PC-9 (cell line): ENCODE measurements around the gene RHEX. TPM values are rescaled to one million over a fixed set of nuclear protein-coding genes. Genes with fewer than 3 reads are reported as not detected.

Source experiments
- BruUV-seq: library from RNA; stranded (reverse); fragments of 400-500 nt; replicated peaks from 2 replicates; lab custom pipeline; 2021; lab: Mats Ljungman, UMichigan
- CTCF ChIA-PET: fragments of 300-600 bp; sonication (Branson Sonifier 250); formaldehyde crosslinking; loops from one replicate; lab custom pipeline; 2022; ENCODE audit warnings: antibody characterized with exemption; lab: Charles Lee
- POLR2A ChIA-PET: fragments of 300-600 bp; sonication (Branson Sonifier 250); formaldehyde crosslinking; loops from one replicate; lab custom pipeline; 2022; ENCODE audit warnings: antibody characterized with exemption; ENCODE audit not compliant: unreplicated experiment; lab: Charles Lee
- DNase-seq, 2 experiments: peaks; one replicate each; pipeline versions ENCODE4 v3.0.0 to v3.0.0-alpha.2; 2015 to 2022; ENCODE audit warnings: mixed read lengths in 1 of 2
- H2AFZ ChIP-seq: fragments of 200-600 bp; sonication (generic); 2 replicates; pipeline ENCODE4 v1.8.1; 2017; ENCODE audit warnings: antibody characterized with exemption
- H3F3A ChIP-seq: fragments of 200-600 bp; sonication (generic); 2 replicates; pipeline ENCODE4 v1.8.1; 2017; ENCODE audit warnings: antibody characterized with exemption, mild to moderate bottlenecking, low read depth; ENCODE audit not compliant: insufficient read depth
- H3K27ac ChIP-seq: fragments of 200-600 bp; sonication (generic); 2 replicates; pipeline ENCODE4 v1.6.1; 2016; ENCODE audit warnings: mixed run types
- H3K27me3 ChIP-seq: fragments of 200-600 bp; sonication (generic); 2 replicates; pipeline ENCODE4 v1.6.1; 2016; ENCODE audit warnings: low read depth, mixed run types; ENCODE audit not compliant: insufficient read depth
- H3K36me3 ChIP-seq: fragments of 200-600 bp; sonication (generic); 2 replicates; pipeline ENCODE4 v1.6.1; 2016; ENCODE audit warnings: low read depth, mixed run types
- H3K4me1 ChIP-seq: fragments of 200-600 bp; sonication (generic); replicated peaks from 2 replicates; pipeline ENCODE4 v1.6.1; 2016; ENCODE audit warnings: mixed run types; ENCODE audit not compliant: insufficient read depth
- H3K4me2 ChIP-seq: fragments of 200-600 bp; sonication (generic); 2 replicates; pipeline ENCODE4 v1.6.1; 2017; ENCODE audit warnings: mixed run types
- H3K4me3 ChIP-seq: fragments of 200-600 bp; sonication (generic); 2 replicates; pipeline ENCODE4 v1.6.1; 2016; ENCODE audit warnings: mixed run types
- H3K79me2 ChIP-seq: fragments of 200-600 bp; sonication (generic); 2 replicates; pipeline ENCODE4 v1.6.1; 2017; ENCODE audit warnings: low read depth, mixed run types
- H3K9me2 ChIP-seq: fragments of 200-600 bp; sonication (generic); 2 replicates; pipeline ENCODE4 v1.8.1; 2017; ENCODE audit warnings: mild to moderate bottlenecking; ENCODE audit not compliant: insufficient read depth
- H3K9me3 ChIP-seq: fragments of 200-600 bp; sonication (generic); 2 replicates; pipeline ENCODE4 v1.8.1; 2016; ENCODE audit warnings: low read depth; ENCODE audit not compliant: insufficient read depth
- H4K20me1 ChIP-seq: fragments of 200-600 bp; sonication (generic); 2 replicates; pipeline ENCODE4 v1.8.1; 2017; ENCODE audit not compliant: insufficient read depth
- CTCF ChIP-seq: fragments of 200-600 bp; sonication (generic); conservative IDR thresholded peaks from 2 replicates; pipeline ENCODE4 v1.6.1; 2017; ENCODE audit warnings: mixed run types, antibody characterized with exemption, mild to moderate bottlenecking, moderate library complexity
- EZH2 ChIP-seq: fragments of 200-600 bp; sonication (generic); IDR thresholded peaks from 2 replicates; pipeline ENCODE4 v1.8.0; 2017; ENCODE audit warnings: antibody characterized with exemption, low read depth
- intact Hi-C: fragments of 100-400 bp; cut with micrococcal nuclease; formaldehyde crosslinking; loops from one replicate; pipeline ENCODE4 v1.10.0; 2022; ENCODE audit not compliant: unreplicated experiment
- total RNA-seq: library from RNA; stranded (reverse); gene quantifications from 2 replicates; pipeline ENCODE4 v1.2.3, GENCODE V29; 2021

RHEX gene
- total RNA-seq, 1 experiment from 2014 or later: not detected

DNA sequence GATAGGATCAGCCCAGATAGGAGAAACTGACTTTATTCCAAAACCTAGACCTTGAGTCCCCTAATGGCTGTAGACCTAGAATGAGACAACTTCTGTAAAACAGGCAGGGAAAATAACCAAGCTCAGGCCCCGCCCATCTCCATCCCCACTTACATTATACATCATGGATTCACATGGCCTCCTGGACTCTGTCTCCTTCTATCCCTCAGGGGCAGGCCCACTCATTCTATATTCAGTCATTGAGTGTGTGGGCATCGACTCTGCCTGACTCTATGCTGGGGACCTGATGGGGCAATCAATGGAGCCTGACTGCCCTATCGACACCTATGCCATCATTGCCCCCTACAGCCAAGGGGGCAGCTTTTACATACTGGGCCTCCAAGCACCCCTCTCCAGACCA lies 57.8 kb downstream of the RHEX start:
- BruUV-seq: no TSS peak
- H3K27ac ChIP-seq: no peak overlapping the region
- no peak overlapping the region for H3K4me2 ChIP-seq
- H3K36me3 ChIP-seq: no peaks in the 10 kb centered on the region
- no peak for DNase-seq
- POLR2A ChIA-PET: no interaction called here
- no peaks in the 10 kb centered on the region for H3K9me3 ChIP-seq
- no peaks in the 10 kb centered on the region for H4K20me1 ChIP-seq
- no peaks in the 10 kb centered on the region for H3K9me2 ChIP-seq
- no peak overlapping the region for H2AFZ ChIP-seq
- intact Hi-C loops: no loop called here
- TF ChIP-seq EZH2 (no peak), CTCF (no peak)
- CTCF ChIA-PET: no interaction called here
- H3K27me3 ChIP-seq: no peaks in the 10 kb centered on the region
- no peaks in the 10 kb centered on the region for H3K79me2 ChIP-seq
- no peak overlapping the region for H3K4me3 ChIP-seq
- no peaks in the 10 kb centered on the region for H3F3A ChIP-seq
- H3K4me1 ChIP-seq: 0 out of 2 replicates have a peak, but pooled peaks cover 5% of the 10 kb centered on the region

DNA sequence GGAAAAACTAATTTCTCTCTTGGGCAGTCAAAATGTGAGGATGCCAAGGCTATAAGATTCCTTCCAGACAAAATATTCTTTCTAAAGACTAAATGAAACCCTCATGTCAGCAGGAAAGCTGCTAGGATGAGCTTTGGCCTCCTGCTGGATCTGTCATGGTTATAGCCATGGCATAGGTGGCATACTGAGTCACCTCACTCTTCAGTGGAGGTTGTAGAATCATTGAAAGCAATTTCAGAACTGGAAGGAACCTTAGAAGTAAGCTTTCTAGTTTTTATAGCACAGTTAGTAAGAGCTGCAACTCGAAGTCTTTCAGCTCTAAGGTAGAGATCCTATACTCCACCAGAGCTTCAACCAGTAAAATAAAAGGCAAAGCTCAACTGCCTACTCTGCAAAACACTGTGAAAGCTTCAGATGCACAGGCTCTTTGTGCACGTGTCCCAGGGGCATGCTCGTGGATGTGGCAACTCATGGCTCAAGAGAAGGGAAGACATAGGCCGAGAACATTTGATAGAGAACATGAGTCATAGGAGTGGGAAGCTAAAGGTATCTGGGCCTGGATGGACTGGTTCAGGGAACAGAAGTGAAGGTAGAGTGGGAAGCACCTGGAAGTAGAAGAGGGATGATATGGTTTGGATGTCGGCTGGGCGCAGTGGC lies 58.4 kb downstream of the RHEX start:
- H3K4me2 ChIP-seq: no peak overlapping the region
- H3F3A ChIP-seq: no peaks in the 10 kb centered on the region
- H3K79me2 ChIP-seq: no peaks in the 10 kb centered on the region
- H2AFZ ChIP-seq: no peak overlapping the region
- TF ChIP-seq CTCF (no peak), EZH2 (no peak)
- H3K4me1 ChIP-seq: 0 out of 2 replicates have a peak, but pooled peaks cover 5% of the 10 kb centered on the region
- ChIA-PET POLR2A (interaction anchor here (0.8 kb wide), 1 partner anchor 112 kb away, joined by 3 read pairs; no protein-coding TSS in a partner anchor), CTCF (no interaction called here)
- H3K9me3 ChIP-seq: no peaks in the 10 kb centered on the region
- no peaks in the 10 kb centered on the region for H3K36me3 ChIP-seq
- intact Hi-C loops: no loop called here
- no TSS peak for BruUV-seq
- H3K4me3 ChIP-seq: no peak overlapping the region
- H3K27ac ChIP-seq: no peak overlapping the region
- H3K9me2 ChIP-seq: no peaks in the 10 kb centered on the region
- no peaks in the 10 kb centered on the region for H4K20me1 ChIP-seq
- H3K27me3 ChIP-seq: no peaks in the 10 kb centered on the region
- peak in 1 of 2 experiments; percentile 37 for DNase-seq

- DNase-seq: peak in 1 of 2 experiments; percentile 55
- Histone ChIP-seq H3K4me2 (0 out of 2 replicates have a peak overlapping the region, but pooled peaks have one; percentile 6), H2AFZ (no peak overlapping the region), H3K4me3 (no peak overlapping the region), H3K27me3 (peaks cover 6% of the 10 kb centered on the region; the same call in 1 of the 2 replicates), H3K79me2 (no peaks in the 10 kb centered on the region), H3K4me1 (0 out of 2 replicates have a peak, but pooled peaks cover 5% of the 10 kb centered on the region), H3F3A (no peaks in the 10 kb centered on the region), H4K20me1 (no peaks in the 10 kb centered on the region), H3K9me3 (no peaks in the 10 kb centered on the region), H3K36me3 (no peaks in the 10 kb centered on the region), H3K9me2 (no peaks in the 10 kb centered on the region), H3K27ac (no peak overlapping the region)
- intact Hi-C loops: no loop called here
- TF ChIP-seq CTCF: no peak
- ChIA-PET CTCF (no interaction called here), POLR2A (interaction anchor here (0.6 kb wide), 2 partner anchors 58 to 643 kb away, joined by 3 to 5 read pairs; no protein-coding TSS in a partner anchor)
- no TSS peak for BruUV-seq
Measured at GRCh38 chr1:206112600-206113301, 59.8 kb downstream of the RHEX start.
